Mononuclear cell (primary cell): ENCODE measurements around the gene PREX1. TPM values are rescaled to one million over a fixed set of nuclear protein-coding genes. Genes with fewer than 3 reads are reported as not detected.
"Not testable (repeated sequence)": the region's sequence is repeated elsewhere in the genome, so short reads cannot be mapped to it uniquely, and the experiment has no call there.

Source experiments
- H3K27me3 ChIP-seq: 2 replicates; pipeline ENCODE4 v1.6.0; 2011; ENCODE audit warnings: low read length, control low read depth; ENCODE audit not compliant: insufficient read depth
- H3K4me1 ChIP-seq: 2 replicates; pipeline ENCODE4 v1.5.1; 2011; ENCODE audit warnings: mild to moderate bottlenecking, low read length, control low read depth; ENCODE audit not compliant: insufficient read depth
- H3K4me3 ChIP-seq: 2 replicates; pipeline ENCODE4 v1.5.1; 2011; ENCODE audit warnings: mild to moderate bottlenecking, low read length, moderate library complexity
- H3K9me3 ChIP-seq: 2 replicates; pipeline ENCODE4 v1.5.1; 2011; ENCODE audit warnings: low read depth, mild to moderate bottlenecking, control low read depth, low read length
- total RNA-seq: library from RNA; depleted of rRNA; stranded (reverse); fragments of >200 nt; gene quantifications from one replicate; pipeline ENCODE4 v1.2.3, GENCODE V29; 2012

The PREX1 gene
- total RNA-seq, 1 donor = 128 TPM

GRCh38 chr20:48852609-48853008 lies 24.8 kb upstream of the PREX1 start:
- Histone ChIP-seq H3K9me3 (no peaks in the 10 kb centered on the region), H3K4me3 (no peak overlapping the region), H3K4me1 (peaks cover 16% of the 10 kb centered on the region), H3K27me3 (no peaks in the 10 kb centered on the region)

GRCh38 chr20:48851579-48851978 lies 23.8 kb upstream of the PREX1 start:
- Histone ChIP-seq H3K27me3 (no peaks in the 10 kb centered on the region), H3K4me3 (no peak overlapping the region), H3K4me1 (peaks cover 12% of the 10 kb centered on the region)

GRCh38 chr20:48850977-48851299 lies 23.1 kb upstream of the PREX1 start:
- H3K4me1 ChIP-seq = peaks cover 12% of the 10 kb centered on the region

More at GRCh38 chr20:48851579-48851978, 23.8 kb upstream of the PREX1 start:
- H3K9me3 ChIP-seq = no peaks in the 10 kb centered on the region

GRCh38 chr20:48850257-48850976 lies 22.6 kb upstream of the PREX1 start:
- no peaks in the 10 kb centered on the region for H3K27me3 ChIP-seq
- H3K4me3 ChIP-seq = no peak overlapping the region
- H3K4me1 ChIP-seq = peaks cover 13% of the 10 kb centered on the region
- no peaks in the 10 kb centered on the region for H3K9me3 ChIP-seq

More at GRCh38 chr20:48850977-48851299, 23.1 kb upstream of the PREX1 start:
- Histone ChIP-seq H3K4me3 (no peak overlapping the region), H3K9me3 (no peaks in the 10 kb centered on the region), H3K27me3 (no peaks in the 10 kb centered on the region)

GRCh38 chr20:48849779-48850178 lies 22.0 kb upstream of the PREX1 start:
- peaks cover 19% of the 10 kb centered on the region for H3K4me1 ChIP-seq
- H3K4me3 ChIP-seq = no peak overlapping the region
- H3K9me3 ChIP-seq = no peaks in the 10 kb centered on the region
- no peaks in the 10 kb centered on the region for H3K27me3 ChIP-seq

- peaks cover 24% of the 10 kb centered on the region for H3K4me1 ChIP-seq
- no peaks in the 10 kb centered on the region for H3K27me3 ChIP-seq
- H3K9me3 ChIP-seq = no peaks in the 10 kb centered on the region
- H3K4me3 ChIP-seq = no peak overlapping the region
Observed at GRCh38 chr20:48849299-48849698, 21.5 kb upstream of the PREX1 start.

GRCh38 chr20:48847498-48848205 lies 19.9 kb upstream of the PREX1 start:
- H3K4me3 ChIP-seq = no peak overlapping the region
- peaks cover 28% of the 10 kb centered on the region for H3K4me1 ChIP-seq
- H3K9me3 ChIP-seq = no peaks in the 10 kb centered on the region
- no peaks in the 10 kb centered on the region for H3K27me3 ChIP-seq

- peaks cover 28% of the 10 kb centered on the region for H3K4me1 ChIP-seq
- no peaks in the 10 kb centered on the region for H3K9me3 ChIP-seq
- H3K27me3 ChIP-seq = no peaks in the 10 kb centered on the region
- no peak overlapping the region for H3K4me3 ChIP-seq
Observed at GRCh38 chr20:48846516-48847492, 19.0 kb upstream of the PREX1 start.

GRCh38 chr20:48845721-48846306 lies 18.0 kb upstream of the PREX1 start:
- no peak overlapping the region for H3K4me3 ChIP-seq
- no peaks in the 10 kb centered on the region for H3K27me3 ChIP-seq
- peaks cover 28% of the 10 kb centered on the region for H3K4me1 ChIP-seq
- no peaks in the 10 kb centered on the region for H3K9me3 ChIP-seq

GRCh38 chr20:48844996-48845395 lies 17.2 kb upstream of the PREX1 start:
- Histone ChIP-seq H3K4me1 (peaks cover 28% of the 10 kb centered on the region), H3K9me3 (no peaks in the 10 kb centered on the region), H3K27me3 (no peaks in the 10 kb centered on the region), H3K4me3 (no peak overlapping the region)

- not testable (repeated sequence) for H3K27me3 ChIP-seq, H3K4me3 ChIP-seq, H3K9me3 ChIP-seq
- H3K4me1 ChIP-seq = peaks cover 36% of the 10 kb centered on the region
Observed at GRCh38 chr20:48843896-48844295, 16.1 kb upstream of the PREX1 start.

- Histone ChIP-seq H3K27me3 (no peaks in the 10 kb centered on the region), H3K4me3 (no peak overlapping the region), H3K9me3 (no peaks in the 10 kb centered on the region), H3K4me1 (peaks cover 40% of the 10 kb centered on the region)
Observed at GRCh38 chr20:48843057-48843806, 15.4 kb upstream of the PREX1 start.

GRCh38 chr20:48841875-48842529 lies 14.2 kb upstream of the PREX1 start:
- H3K27me3 ChIP-seq = no peaks in the 10 kb centered on the region
- H3K4me1 ChIP-seq = peaks cover 38% of the 10 kb centered on the region
- H3K4me3 ChIP-seq = no peak overlapping the region
- no peaks in the 10 kb centered on the region for H3K9me3 ChIP-seq
